ENCODE results near the gene GRIA1. TPM values are rescaled to one million over a fixed set of nuclear protein-coding genes. Genes with fewer than 3 reads are reported as not detected.

The GRIA1 gene
- total and polyA plus RNA-seq, 8 donors, result 2.9 to 20.2 (median 11.2) TPM

DNA sequence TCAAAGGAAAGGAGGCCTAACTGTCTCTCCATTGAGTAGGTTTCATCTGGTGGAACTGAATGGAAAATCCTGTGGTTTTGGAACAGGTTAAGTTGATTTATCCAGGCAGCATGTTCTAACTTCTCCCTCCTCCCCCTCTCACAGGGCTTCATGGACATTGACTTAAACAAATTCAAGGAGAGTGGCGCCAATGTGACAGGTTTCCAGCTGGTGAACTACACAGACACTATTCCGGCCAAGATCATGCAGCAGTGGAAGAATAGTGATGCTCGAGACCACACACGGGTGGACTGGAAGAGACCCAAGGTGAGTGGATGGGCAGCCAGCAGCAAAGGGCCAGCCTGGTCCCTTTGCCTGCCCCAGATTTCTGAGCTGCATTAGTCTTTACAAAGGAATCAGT lies 183.9 kb downstream of the GRIA1 start:
- Histone ChIP-seq H3K27ac (no peak overlapping the region), H3K4me3 (no peak overlapping the region), H3K27me3 (no peaks in the 10 kb centered on the region), H3K36me3 (no peaks in the 10 kb centered on the region), H3K9me3 (no peaks in the 10 kb centered on the region), H3K4me1 (no peaks in the 10 kb centered on the region)
- DNase-seq, result peak in 1 of 4 donors; percentile 46
- TF ChIP-seq, protein P1, sequence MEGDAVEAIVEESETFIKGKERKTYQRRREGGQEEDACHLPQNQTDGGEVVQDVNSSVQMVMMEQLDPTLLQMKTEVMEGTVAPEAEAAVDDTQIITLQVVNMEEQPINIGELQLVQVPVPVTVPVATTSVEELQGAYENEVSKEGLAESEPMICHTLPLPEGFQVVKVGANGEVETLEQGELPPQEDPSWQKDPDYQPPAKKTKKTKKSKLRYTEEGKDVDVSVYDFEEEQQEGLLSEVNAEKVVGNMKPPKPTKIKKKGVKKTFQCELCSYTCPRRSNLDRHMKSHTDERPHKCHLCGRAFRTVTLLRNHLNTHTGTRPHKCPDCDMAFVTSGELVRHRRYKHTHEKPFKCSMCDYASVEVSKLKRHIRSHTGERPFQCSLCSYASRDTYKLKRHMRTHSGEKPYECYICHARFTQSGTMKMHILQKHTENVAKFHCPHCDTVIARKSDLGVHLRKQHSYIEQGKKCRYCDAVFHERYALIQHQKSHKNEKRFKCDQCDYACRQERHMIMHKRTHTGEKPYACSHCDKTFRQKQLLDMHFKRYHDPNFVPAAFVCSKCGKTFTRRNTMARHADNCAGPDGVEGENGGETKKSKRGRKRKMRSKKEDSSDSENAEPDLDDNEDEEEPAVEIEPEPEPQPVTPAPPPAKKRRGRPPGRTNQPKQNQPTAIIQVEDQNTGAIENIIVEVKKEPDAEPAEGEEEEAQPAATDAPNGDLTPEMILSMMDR (IDR thresholded peaks at IDR 0.05), result no peak
- intact Hi-C loops (cut with DNase I), result no loop called here
- ATAC-seq, result no peak

DNA sequence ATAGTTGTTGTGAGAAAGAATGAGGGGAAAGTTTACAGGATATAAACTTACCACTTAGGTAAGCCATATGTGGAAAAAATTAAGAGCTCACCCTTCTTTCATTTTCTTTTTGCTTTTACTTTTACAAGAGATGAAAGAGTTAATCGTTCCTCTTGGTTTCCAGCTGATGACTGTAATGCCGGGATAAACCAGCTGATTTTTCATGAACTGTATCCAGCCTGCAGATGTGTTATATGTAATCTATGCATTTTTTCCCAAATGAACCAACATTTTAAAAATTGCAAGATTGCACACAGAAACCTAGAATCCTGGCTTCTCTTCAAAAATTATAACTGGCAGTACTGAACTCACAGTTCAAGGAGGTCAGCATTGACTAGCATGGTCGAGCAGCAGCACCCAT lies 185.9 kb downstream of the GRIA1 start:
- Histone ChIP-seq H3K27me3 (no peaks in the 10 kb centered on the region), H3K4me1 (no peaks in the 10 kb centered on the region), H3K36me3 (no peaks in the 10 kb centered on the region), H3K4me3 (no peak overlapping the region), H3K9me3 (no peaks in the 10 kb centered on the region), H3K27ac (no peak overlapping the region)
- TF ChIP-seq, protein P1 (IDR thresholded peaks at IDR 0.05), result no peak
- DNase-seq (peak in 1 of 4 donors; percentile 43), ATAC-seq (no peak)
- intact Hi-C loops (cut with DNase I), result no loop called here

DNA sequence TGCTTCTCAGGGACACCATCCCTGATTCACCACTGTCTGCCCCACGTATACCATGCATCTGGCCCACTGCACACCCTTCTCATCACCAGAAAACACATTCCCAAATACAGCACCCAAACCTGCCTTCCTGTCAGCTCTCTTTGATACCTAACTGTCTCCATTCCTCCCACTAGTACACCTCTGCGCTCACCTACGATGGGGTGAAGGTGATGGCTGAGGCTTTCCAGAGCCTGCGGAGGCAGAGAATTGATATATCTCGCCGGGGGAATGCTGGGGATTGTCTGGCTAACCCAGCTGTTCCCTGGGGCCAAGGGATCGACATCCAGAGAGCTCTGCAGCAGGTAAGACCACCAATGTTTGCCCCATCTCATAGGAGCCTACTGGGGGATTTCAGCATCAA lies 186.4 kb downstream of the GRIA1 start:
- H3K4me1 ChIP-seq, result no peaks in the 10 kb centered on the region
- no peak for ATAC-seq

DNA sequence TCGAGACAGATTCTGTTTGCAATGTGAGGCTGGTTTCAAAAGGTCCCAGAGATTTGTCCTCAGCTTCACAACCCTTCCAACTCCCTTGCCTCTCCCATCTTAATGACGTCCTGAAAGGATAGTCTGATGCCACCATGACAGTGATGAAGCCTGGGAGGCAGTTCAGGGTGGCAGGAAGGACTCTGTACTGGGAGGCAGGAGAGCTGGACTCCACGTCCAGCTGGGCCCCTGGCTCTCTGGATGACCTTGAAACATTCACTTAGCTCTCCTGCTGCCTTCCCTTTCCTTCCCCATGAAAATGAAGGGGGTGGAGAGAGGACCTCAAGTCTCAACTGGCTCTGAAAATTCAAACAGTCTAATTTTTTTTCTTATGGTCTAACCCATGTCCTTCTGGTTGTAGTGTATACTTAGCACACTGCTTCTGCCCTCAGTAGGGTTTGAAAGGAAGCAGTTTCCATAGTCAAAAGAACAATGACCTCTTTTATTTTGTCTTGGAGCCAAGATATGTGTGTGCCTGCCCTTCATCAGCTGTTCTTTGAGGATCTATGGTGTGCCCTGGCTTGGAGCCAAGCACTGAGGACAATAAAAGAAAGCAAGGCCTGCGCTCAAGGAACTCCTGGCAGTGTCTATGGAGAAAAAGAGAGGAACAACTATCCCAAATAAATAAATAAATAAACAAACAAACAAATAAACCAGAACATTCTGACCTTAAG lies 188.3 kb downstream of the GRIA1 start:
- intact Hi-C loops (cut with DNase I), result no loop called here

More for the DNA sequence above, 186.4 kb downstream of the GRIA1 start:
- H3K27me3 ChIP-seq, result no peaks in the 10 kb centered on the region
- H3K27ac ChIP-seq, result no peak overlapping the region
- DNase-seq, result no peak
- TF ChIP-seq, protein P1 (IDR thresholded peaks at IDR 0.05), result no peak
- no peaks in the 10 kb centered on the region for H3K9me3 ChIP-seq
- no peaks in the 10 kb centered on the region for H3K36me3 ChIP-seq
- intact Hi-C loops (cut with DNase I), result no loop called here
- H3K4me3 ChIP-seq, result no peak overlapping the region

DNA sequence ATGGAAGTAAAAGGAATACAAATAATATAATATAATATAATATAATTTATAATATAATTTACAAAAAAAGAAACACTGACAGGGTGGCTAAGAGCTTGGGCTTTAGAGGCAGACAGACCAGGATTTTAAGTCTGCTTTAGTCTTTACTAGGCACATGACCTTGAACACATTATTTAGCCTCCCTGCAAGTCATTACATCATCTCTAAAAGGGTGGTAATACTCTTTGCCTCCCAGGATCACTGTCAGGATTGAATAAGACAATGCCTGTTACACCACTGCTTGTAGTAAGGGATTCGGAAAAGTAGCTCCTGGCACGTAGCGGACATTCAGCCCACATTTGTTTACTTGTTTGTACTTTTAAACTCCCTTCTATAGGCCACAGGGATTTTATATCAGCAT lies 199.8 kb downstream of the GRIA1 start:
- no peak overlapping the region for H3K27ac ChIP-seq
- DNase-seq (no peak), ATAC-seq (no peak)
- TF ChIP-seq, protein P1 (IDR thresholded peaks at IDR 0.05), result no peak
- H3K27me3 ChIP-seq, result no peaks in the 10 kb centered on the region
- H3K9me3 ChIP-seq, result no peaks in the 10 kb centered on the region
- intact Hi-C loops (cut with DNase I), result no loop called here
- H3K4me3 ChIP-seq, result no peak overlapping the region
- H3K4me1 ChIP-seq, result no peaks in the 10 kb centered on the region
- H3K36me3 ChIP-seq, result no peaks in the 10 kb centered on the region

More for the DNA sequence above, 188.3 kb downstream of the GRIA1 start:
- DNase-seq (no peak), ATAC-seq (no peak)
- Histone ChIP-seq H3K36me3 (no peaks in the 10 kb centered on the region), H3K9me3 (no peaks in the 10 kb centered on the region), H3K4me1 (no peaks in the 10 kb centered on the region), H3K4me3 (no peak overlapping the region), H3K27me3 (no peaks in the 10 kb centered on the region), H3K27ac (no peak overlapping the region)
- TF ChIP-seq, protein P1 (IDR thresholded peaks at IDR 0.05), result no peak
